Esophagus muscularis mucosa (tissue), 3 donors: ENCODE results near the gene CAST.

Experiments
- POLR2A ChIP-seq: fragments of 450-650 bp; IDR thresholded peaks from one replicate; pipeline ENCODE4 v1.6.1; 2017; ENCODE audit warnings: antibody characterized with exemption, moderate library complexity, mild to moderate bottlenecking, low read depth
- TF ChIP-seq, protein P1 (sequence below), 3 experiments: fragments of 200-600 bp in 2 of 3; fragments of 450-650 bp in 1 of 3; sonication (generic) in 2 of 3; IDR thresholded peaks; one replicate each; pipeline ENCODE4 v1.5.1; 2017 to 2019; ENCODE audit warnings: antibody characterized with exemption in 3 of 3, mild to moderate bottlenecking in 2 of 3, moderate library complexity in 1 of 3

DNA sequence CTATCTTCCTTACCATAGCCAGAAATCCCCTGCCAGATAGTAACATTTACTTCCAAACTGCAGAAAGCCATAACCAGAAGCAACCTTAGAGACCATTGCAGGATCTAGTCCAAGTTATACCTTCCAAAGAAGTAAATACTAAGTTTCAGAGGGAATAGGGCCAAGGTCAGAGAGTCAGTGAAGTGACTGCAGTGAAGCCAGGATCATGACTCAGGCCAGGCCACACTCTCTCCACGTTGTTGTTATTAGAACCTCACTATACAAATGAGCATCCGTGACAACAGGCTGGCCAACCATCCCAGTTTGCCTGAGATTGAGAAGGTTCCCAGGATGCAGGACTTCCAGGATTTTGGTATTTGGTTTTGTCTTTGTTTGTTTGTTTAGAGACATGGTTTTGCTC is 134.3 kb downstream of the CAST start:
- TF ChIP-seq POLR2A, result no peak
- TF ChIP-seq, protein P1, sequence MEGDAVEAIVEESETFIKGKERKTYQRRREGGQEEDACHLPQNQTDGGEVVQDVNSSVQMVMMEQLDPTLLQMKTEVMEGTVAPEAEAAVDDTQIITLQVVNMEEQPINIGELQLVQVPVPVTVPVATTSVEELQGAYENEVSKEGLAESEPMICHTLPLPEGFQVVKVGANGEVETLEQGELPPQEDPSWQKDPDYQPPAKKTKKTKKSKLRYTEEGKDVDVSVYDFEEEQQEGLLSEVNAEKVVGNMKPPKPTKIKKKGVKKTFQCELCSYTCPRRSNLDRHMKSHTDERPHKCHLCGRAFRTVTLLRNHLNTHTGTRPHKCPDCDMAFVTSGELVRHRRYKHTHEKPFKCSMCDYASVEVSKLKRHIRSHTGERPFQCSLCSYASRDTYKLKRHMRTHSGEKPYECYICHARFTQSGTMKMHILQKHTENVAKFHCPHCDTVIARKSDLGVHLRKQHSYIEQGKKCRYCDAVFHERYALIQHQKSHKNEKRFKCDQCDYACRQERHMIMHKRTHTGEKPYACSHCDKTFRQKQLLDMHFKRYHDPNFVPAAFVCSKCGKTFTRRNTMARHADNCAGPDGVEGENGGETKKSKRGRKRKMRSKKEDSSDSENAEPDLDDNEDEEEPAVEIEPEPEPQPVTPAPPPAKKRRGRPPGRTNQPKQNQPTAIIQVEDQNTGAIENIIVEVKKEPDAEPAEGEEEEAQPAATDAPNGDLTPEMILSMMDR (IDR thresholded peaks at IDR 0.05), result no peak
